WTC11 (cell line): ENCODE measurements around the gene LDLRAD4. TPM values are rescaled to one million over a fixed set of nuclear protein-coding genes. Genes with fewer than 3 reads are reported as not detected.

Experiments used
- ATAC-seq: fragments of 200-7000 bp; cut with Tn5 transposase; 2 replicates; pipeline ENCODE4 v1.10.0; 2021; ENCODE audit warnings: mild to moderate bottlenecking, moderate library complexity
- CTCF ChIA-PET: fragments of 300-600 bp; sonication (Branson Sonifier 250); formaldehyde crosslinking; loops from one replicate; lab custom pipeline; 2021; ENCODE audit warnings: antibody characterized with exemption; lab: Charles Lee
- POLR2A ChIA-PET: fragments of 350-600 bp; sonication (Branson Sonifier 250); formaldehyde crosslinking; loops from one replicate; lab custom pipeline; 2021; ENCODE audit warnings: antibody characterized with exemption; lab: Charles Lee
- DNase-seq: peaks from one replicate; pipeline ENCODE4 v3.0.0; 2021; ENCODE audit warnings: low spot score
- H3K27ac Mint-ChIP-seq: 2 replicates; pipeline ENCODE4 v1.8.0; 2021; ENCODE audit warnings: mixed read lengths
- H3K27me3 Mint-ChIP-seq: 2 replicates; pipeline ENCODE4 v1.8.0; 2021; ENCODE audit warnings: low read depth, mild to moderate bottlenecking, moderate library complexity, mixed read lengths
- H3K36me3 Mint-ChIP-seq: 2 replicates; pipeline ENCODE4 v1.8.0; 2021; ENCODE audit warnings: mixed read lengths
- H3K4me1 Mint-ChIP-seq: 2 replicates; pipeline ENCODE4 v1.8.0; 2022; ENCODE audit warnings: mixed read lengths
- H3K4me3 Mint-ChIP-seq: 2 replicates; pipeline ENCODE4 v1.8.0; 2021; ENCODE audit warnings: mild to moderate bottlenecking, moderate library complexity, mixed read lengths
- H3K9me3 Mint-ChIP-seq: 2 replicates; pipeline ENCODE4 v1.8.0; 2021; ENCODE audit warnings: mixed read lengths
- ATF1 ChIP-seq: sonication (generic); formaldehyde crosslinking; IDR thresholded peaks from 2 replicates; pipeline ENCODE4 v1.8.1; 2023; ENCODE audit warnings: mild to moderate bottlenecking, moderate library complexity, missing genetic modification reagents
- CBFB ChIP-seq: sonication (generic); formaldehyde crosslinking; IDR thresholded peaks from 2 replicates; pipeline ENCODE4 v1.8.1; 2022; ENCODE audit warnings: mild to moderate bottlenecking, low read depth, missing genetic modification reagents
- CREM ChIP-seq: sonication (generic); formaldehyde crosslinking; IDR thresholded peaks from 2 replicates; pipeline ENCODE4 v1.8.1; 2022; ENCODE audit warnings: mild to moderate bottlenecking, missing genetic modification reagents, moderate library complexity
- FOXK1 ChIP-seq: sonication (generic); formaldehyde crosslinking; IDR thresholded peaks from 2 replicates; pipeline ENCODE4 v1.8.0; 2022; ENCODE audit warnings: mild to moderate bottlenecking, moderate library complexity, missing genetic modification reagents
- JAZF1 ChIP-seq: fragments of 250-450 bp; sonication (Bioruptor Pico); IDR thresholded peaks from 2 replicates; pipeline ENCODE4 v1.9.0; 2021; ENCODE audit warnings: moderate library complexity, mild to moderate bottlenecking, inconsistent platforms
- JUN ChIP-seq: sonication (generic); formaldehyde crosslinking; IDR thresholded peaks from 2 replicates; pipeline ENCODE4 v1.8.0; 2023; ENCODE audit warnings: mild to moderate bottlenecking, missing genetic modification reagents
- NR2C2 ChIP-seq: sonication (generic); formaldehyde crosslinking; IDR thresholded peaks from 2 replicates; pipeline ENCODE4 v1.8.0; 2022; ENCODE audit warnings: mild to moderate bottlenecking, missing genetic modification reagents
- NR3C1 ChIP-seq: sonication (generic); formaldehyde crosslinking; conservative IDR thresholded peaks from 2 replicates; pipeline ENCODE4 v1.8.1; 2023; ENCODE audit warnings: low read depth, mild to moderate bottlenecking, missing genetic modification reagents
- RELA ChIP-seq: sonication (generic); formaldehyde crosslinking; IDR thresholded peaks from 2 replicates; pipeline ENCODE4 v1.8.1; 2022; ENCODE audit warnings: missing genetic modification reagents, mild to moderate bottlenecking, borderline replicate concordance
- TCF7 ChIP-seq: sonication (generic); formaldehyde crosslinking; IDR thresholded peaks from 2 replicates; pipeline ENCODE4 v1.8.0; 2022; ENCODE audit warnings: mild to moderate bottlenecking, low read depth, missing genetic modification reagents, moderate library complexity
- TEAD4 ChIP-seq: sonication (generic); formaldehyde crosslinking; IDR thresholded peaks from 2 replicates; pipeline ENCODE4 v1.8.0; 2022; ENCODE audit warnings: mild to moderate bottlenecking, missing genetic modification reagents
- TP53 ChIP-seq: sonication (generic); formaldehyde crosslinking; IDR thresholded peaks from 2 replicates; pipeline ENCODE4 v1.8.1; 2023; ENCODE audit warnings: mild to moderate bottlenecking, missing genetic modification reagents
- ZBTB21 ChIP-seq: sonication (generic); formaldehyde crosslinking; IDR thresholded peaks from 2 replicates; pipeline ENCODE4 v1.8.1; 2023; ENCODE audit warnings: mild to moderate bottlenecking, missing genetic modification reagents, borderline replicate concordance
- total RNA-seq: library from RNA; stranded (reverse); gene quantifications from 3 replicates; pipeline ENCODE4 v1.2.3, GENCODE V29; 2021
- TF ChIP-seq, protein P1 (sequence below): fragments of 250-450 bp; sonication (Bioruptor Pico); IDR thresholded peaks from 2 replicates; pipeline ENCODE4 v1.9.0; 2021; ENCODE audit warnings: mild to moderate bottlenecking
- TF ChIP-seq, protein P2 (sequence below): sonication (generic); formaldehyde crosslinking; IDR thresholded peaks from 2 replicates; pipeline ENCODE4 v1.8.1; 2023; ENCODE audit warnings: mild to moderate bottlenecking, moderate library complexity, missing genetic modification reagents
- TF ChIP-seq, protein P3 (sequence below): sonication (generic); formaldehyde crosslinking; IDR thresholded peaks from 2 replicates; pipeline ENCODE4 v1.8.0; 2023; ENCODE audit warnings: missing genetic modification reagents
- TF ChIP-seq, protein P4 (sequence below): sonication (generic); formaldehyde crosslinking; IDR thresholded peaks from 2 replicates; pipeline ENCODE4 v1.8.1; 2023; ENCODE audit warnings: mild to moderate bottlenecking, missing genetic modification reagents, moderate library complexity
- TF ChIP-seq, protein P5 (sequence below): fragments of 250-450 bp; sonication (Bioruptor Pico); IDR thresholded peaks from 2 replicates; pipeline ENCODE4 v2.1.2; 2022; ENCODE audit warnings: mild to moderate bottlenecking, moderate library complexity
- TF ChIP-seq, protein P6 (sequence below): sonication (generic); formaldehyde crosslinking; IDR thresholded peaks from 2 replicates; pipeline ENCODE4 v1.8.0; 2022; ENCODE audit warnings: mild to moderate bottlenecking, missing genetic modification reagents

LDLRAD4 gene
- total RNA-seq, 1 experiment from 2014 or later = 6.2 TPM

DNA sequence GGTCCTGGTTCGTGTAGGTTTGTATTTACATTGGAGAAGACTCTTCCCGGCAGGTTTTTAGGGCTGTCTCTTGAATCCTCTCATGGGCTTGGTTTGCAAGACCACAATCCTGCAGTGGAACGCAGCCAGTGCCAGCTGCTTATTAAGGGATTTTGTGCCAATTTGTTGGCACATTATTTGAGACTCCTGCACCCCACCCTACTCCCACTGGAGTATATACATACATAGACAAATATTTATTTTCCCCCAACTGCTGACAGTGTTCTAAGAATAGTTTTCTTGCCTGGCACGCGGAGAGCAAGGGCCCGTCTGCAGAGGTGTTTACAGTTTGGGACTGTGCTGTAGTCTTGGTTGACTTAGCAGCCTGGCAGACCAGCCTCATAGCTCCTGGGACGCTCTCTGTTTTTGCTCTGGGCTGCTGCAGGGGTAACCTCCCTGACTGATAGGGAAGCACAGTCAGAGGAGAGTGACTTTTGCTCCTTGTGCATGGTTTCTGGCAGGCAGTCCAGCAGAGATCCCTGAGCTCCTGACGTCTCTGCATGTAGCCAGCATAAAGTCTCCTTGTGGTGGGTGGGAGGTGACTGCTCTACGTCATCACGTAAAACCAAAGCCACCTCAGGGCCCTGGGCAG is 1.9 kb downstream of the LDLRAD4 start:
- TF ChIP-seq ATF1 (no peak), NR2C2 (CRISPR knock-in tag) (no peak), TEAD4 (CRISPR knock-in tag) (no peak), ZBTB21 (CRISPR knock-in tag) (no peak), JUN (CRISPR knock-in tag) (no peak), TP53 (CRISPR knock-in tag) (no peak)
- TF ChIP-seq, protein P1, sequence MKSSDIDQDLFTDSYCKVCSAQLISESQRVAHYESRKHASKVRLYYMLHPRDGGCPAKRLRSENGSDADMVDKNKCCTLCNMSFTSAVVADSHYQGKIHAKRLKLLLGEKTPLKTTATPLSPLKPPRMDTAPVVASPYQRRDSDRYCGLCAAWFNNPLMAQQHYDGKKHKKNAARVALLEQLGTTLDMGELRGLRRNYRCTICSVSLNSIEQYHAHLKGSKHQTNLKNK (CRISPR knock-in tag) = no peak
- TF ChIP-seq, protein P2, sequence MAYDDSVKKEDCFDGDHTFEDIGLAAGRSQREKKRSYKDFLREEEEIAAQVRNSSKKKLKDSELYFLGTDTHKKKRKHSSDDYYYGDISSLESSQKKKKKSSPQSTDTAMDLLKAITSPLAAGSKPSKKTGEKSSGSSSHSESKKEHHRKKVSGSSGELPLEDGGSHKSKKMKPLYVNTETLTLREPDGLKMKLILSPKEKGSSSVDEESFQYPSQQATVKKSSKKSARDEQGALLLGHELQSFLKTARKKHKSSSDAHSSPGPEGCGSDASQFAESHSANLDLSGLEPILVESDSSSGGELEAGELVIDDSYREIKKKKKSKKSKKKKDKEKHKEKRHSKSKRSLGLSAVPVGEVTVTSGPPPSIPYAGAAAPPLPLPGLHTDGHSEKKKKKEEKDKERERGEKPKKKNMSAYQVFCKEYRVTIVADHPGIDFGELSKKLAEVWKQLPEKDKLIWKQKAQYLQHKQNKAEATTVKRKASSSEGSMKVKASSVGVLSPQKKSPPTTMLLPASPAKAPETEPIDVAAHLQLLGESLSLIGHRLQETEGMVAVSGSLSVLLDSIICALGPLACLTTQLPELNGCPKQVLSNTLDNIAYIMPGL (CRISPR knock-in tag) = no peak
- TF ChIP-seq, protein P3, sequence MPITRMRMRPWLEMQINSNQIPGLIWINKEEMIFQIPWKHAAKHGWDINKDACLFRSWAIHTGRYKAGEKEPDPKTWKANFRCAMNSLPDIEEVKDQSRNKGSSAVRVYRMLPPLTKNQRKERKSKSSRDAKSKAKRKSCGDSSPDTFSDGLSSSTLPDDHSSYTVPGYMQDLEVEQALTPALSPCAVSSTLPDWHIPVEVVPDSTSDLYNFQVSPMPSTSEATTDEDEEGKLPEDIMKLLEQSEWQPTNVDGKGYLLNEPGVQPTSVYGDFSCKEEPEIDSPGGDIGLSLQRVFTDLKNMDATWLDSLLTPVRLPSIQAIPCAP (CRISPR knock-in tag) = no peak
- Mint-ChIP-seq H3K4me1 (peaks cover 40% of the 10 kb centered on the region), H3K27ac (no peak overlapping the region), H3K9me3 (peaks cover 2% of the 10 kb centered on the region), H3K36me3 (no peaks in the 10 kb centered on the region), H3K4me3 (no peak overlapping the region), H3K27me3 (peaks cover 41% of the 10 kb centered on the region)
- ChIA-PET POLR2A (no interaction called here), CTCF (interaction anchor here (1.0 to 1.4 kb wide), 3 partner anchors 19 to 34 kb away, joined by 3 to 5 read pairs (median 3); no protein-coding TSS in a partner anchor)
- DNase-seq = no peak
- ATAC-seq = no peak

DNA sequence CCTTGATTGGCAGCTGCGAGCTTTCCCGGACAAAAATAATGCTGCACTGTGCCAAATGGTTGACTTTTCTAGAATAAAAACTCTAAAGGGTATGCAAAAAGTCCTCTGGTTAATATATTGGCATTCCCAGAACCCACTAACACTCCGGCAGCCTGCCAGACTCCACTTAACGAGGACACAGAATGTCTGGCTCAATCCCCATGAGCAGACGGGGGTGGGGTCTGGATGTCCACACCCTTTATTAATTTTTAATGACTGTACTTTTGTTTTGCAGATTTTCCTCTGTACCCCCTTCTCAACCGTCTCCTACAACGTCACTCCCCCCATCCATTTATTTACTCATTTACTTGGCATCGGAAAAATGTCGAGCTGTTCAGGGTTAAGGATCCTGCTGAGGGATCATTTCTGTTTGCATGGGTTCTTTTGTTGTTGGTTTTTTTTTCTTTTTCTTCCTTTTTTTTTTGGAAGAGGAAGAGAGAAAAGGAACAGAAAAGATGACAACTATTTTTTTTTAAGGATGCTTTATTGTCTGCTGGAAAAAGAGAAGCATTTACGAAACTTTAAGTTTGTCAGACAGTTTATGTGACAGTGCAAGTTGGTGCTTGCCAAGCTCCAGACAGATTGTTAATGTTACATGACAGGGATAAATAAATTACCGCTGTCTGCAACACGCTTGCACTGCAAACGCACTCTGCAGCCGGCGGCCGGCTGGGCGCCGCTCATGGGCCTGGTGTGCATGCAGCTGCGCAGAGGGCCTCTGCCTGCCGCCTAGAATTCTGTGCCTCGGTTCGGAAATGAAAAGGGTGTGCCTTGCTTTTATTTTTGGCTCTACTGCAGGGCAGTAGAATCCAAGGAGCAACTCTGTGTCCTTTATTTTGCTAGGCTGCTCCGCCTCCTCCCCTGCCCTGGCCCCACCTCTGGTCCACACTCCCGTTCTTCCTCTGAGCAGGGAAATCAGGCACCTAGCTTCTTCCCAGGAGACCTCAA is 3.6 kb downstream of the LDLRAD4 start:
- ChIA-PET CTCF (interaction anchor here (1.1 to 1.6 kb wide), 2 partner anchors 63 to 109 kb away, joined by 4 read pairs; no protein-coding TSS in a partner anchor), POLR2A (interaction anchor here (0.6 kb wide), 1 partner anchor 167 kb away, joined by 4 read pairs; no protein-coding TSS in a partner anchor)
- Mint-ChIP-seq H3K4me1 (peaks cover 34% of the 10 kb centered on the region), H3K36me3 (no peaks in the 10 kb centered on the region), H3K27ac (no peak overlapping the region), H3K9me3 (peaks cover 3% of the 10 kb centered on the region), H3K4me3 (no peak overlapping the region), H3K27me3 (peaks cover 25% of the 10 kb centered on the region)
- DNase-seq = no peak
- ATAC-seq = no peak
- TF ChIP-seq NR3C1 = no peak
- TF ChIP-seq, protein P4, sequence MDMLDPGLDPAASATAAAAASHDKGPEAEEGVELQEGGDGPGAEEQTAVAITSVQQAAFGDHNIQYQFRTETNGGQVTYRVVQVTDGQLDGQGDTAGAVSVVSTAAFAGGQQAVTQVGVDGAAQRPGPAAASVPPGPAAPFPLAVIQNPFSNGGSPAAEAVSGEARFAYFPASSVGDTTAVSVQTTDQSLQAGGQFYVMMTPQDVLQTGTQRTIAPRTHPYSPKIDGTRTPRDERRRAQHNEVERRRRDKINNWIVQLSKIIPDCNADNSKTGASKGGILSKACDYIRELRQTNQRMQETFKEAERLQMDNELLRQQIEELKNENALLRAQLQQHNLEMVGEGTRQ = no peak
- no peak for TF ChIP-seq FOXK1 (CRISPR knock-in tag)
- TF ChIP-seq JAZF1 (CRISPR knock-in tag) = no peak
- no peak for TF ChIP-seq RELA
- TF ChIP-seq, all 79 proteins: peak for 0

DNA sequence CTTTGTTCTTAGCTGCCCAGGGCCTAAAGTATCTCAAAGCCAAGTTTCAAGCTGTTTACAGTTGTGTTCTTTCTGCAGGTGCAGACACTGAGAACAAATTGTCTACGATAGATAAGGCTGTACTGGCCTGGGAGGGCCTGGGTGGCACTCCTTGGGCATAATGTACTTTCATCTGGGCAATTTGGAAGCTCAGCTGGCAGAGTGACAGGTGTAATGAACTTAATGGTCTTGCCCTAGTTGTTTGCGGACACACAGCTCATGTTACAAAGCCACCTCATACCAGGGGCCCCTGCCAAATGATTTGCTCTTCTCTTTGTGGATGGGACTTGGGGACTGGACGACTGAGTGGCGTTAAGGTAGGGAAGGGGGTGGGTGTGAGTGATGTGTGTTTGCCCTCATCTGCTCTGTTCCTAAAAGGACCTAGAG is 4.3 kb downstream of the LDLRAD4 start:
- no peak for DNase-seq
- Mint-ChIP-seq H3K9me3 (peaks cover 3% of the 10 kb centered on the region), H3K27me3 (peaks cover 25% of the 10 kb centered on the region), H3K36me3 (no peaks in the 10 kb centered on the region), H3K4me1 (peaks cover 34% of the 10 kb centered on the region), H3K4me3 (no peak overlapping the region), H3K27ac (no peak overlapping the region)
- ChIA-PET POLR2A (no interaction called here), CTCF (interaction anchor here (1.1 to 1.6 kb wide), 2 partner anchors 63 to 110 kb away, joined by 4 read pairs; no protein-coding TSS in a partner anchor)
- ATAC-seq = no peak
- no peak for TF ChIP-seq TCF7 (CRISPR knock-in tag)
- TF ChIP-seq, protein P5, sequence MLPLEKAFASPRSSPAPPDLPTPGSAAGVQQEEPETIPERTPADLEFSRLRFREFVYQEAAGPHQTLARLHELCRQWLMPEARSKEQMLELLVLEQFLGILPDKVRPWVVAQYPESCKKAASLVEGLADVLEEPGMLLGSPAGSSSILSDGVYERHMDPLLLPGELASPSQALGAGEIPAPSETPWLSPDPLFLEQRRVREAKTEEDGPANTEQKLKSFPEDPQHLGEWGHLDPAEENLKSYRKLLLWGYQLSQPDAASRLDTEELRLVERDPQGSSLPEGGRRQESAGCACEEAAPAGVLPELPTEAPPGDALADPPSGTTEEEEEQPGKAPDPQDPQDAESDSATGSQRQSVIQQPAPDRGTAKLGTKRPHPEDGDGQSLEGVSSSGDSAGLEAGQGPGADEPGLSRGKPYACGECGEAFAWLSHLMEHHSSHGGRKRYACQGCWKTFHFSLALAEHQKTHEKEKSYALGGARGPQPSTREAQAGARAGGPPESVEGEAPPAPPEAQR (CRISPR knock-in tag) = no peak
- TF ChIP-seq, protein P4 = no peak
- TF ChIP-seq, protein P2 (CRISPR knock-in tag) = no peak
- no peak for TF ChIP-seq CBFB (CRISPR knock-in tag)
- TF ChIP-seq CREM (CRISPR knock-in tag) = no peak
- TF ChIP-seq JAZF1 (CRISPR knock-in tag) = no peak
- TF ChIP-seq, protein P6, sequence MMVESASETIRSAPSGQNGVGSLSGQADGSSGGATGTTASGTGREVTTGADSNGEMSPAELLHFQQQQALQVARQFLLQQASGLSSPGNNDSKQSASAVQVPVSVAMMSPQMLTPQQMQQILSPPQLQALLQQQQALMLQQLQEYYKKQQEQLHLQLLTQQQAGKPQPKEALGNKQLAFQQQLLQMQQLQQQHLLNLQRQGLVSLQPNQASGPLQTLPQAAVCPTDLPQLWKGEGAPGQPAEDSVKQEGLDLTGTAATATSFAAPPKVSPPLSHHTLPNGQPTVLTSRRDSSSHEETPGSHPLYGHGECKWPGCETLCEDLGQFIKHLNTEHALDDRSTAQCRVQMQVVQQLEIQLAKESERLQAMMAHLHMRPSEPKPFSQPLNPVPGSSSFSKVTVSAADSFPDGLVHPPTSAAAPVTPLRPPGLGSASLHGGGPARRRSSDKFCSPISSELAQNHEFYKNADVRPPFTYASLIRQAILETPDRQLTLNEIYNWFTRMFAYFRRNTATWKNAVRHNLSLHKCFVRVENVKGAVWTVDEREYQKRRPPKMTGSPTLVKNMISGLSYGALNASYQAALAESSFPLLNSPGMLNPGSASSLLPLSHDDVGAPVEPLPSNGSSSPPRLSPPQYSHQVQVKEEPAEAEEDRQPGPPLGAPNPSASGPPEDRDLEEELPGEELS = no peak
